DMS114 treated with DMSO at 0.1 percent for 48 hours (cell line): ENCODE data around the gene DCTN4.

Experiments used
- DNase-seq: peaks from one replicate; lab custom pipeline; 2025; ENCODE audit not compliant: unreplicated experiment; lab: John Stamatoyannopoulos, UW

DCTN4 gene

GRCh38 chr5:150672237-150672883 is 86.5 kb downstream of the DCTN4 start:
- no peak for DNase-seq

DNA sequence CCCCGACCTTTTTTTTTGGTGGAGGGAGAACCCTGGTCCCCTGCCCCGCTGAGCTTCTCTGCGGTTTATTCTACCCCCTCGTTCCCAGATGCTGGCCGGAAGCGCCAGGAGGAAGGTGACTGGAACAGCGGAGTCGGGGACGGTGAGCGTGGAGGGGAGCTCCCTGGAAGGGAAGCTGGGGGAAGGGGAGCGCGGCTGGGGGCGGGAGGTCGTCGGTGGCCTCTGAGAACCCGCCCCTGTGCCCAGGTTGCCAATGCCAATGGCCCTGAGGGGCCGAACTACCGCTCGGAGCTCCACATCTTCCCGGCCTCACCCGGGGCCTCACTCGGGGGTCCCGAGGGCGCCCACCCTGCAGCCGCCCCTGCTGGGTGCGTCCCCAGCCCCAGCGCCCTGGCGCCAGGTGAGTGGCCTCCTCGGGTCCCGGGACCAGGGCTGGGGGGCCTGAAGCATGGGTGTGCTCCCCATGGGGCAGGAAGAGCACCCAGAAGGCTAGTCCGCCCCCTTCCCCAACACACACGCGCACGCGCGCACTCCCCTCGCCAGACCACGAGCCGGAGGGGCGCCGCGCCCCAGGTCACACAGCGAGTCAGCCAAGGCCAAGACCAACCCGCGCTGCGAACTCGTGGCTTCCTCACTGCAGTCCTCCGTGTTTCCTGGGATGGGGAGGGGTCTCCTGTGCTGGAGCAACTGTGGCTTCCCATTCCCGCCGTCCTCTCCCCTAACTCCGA is 87.1 kb downstream of the DCTN4 start:
- no peak for DNase-seq

DNA sequence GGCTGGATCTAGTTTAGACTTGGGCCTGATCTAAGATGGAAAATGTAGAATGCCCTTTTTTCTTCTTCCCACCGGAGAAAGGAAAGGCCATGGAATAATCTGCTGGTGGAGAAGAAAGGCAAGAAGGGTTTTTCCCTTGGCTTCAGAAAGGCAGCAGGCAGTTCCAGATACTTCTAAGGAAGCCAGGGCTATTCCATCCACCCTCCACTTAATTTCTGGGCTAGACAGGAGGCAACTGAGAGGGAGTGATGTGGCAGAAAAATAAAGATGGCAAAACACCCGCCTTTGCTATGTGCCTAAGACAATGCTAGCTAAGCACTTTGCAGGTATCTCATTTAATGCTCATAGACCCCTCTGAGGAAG is 87.9 kb downstream of the DCTN4 start:
- DNase-seq: no peak

DNA sequence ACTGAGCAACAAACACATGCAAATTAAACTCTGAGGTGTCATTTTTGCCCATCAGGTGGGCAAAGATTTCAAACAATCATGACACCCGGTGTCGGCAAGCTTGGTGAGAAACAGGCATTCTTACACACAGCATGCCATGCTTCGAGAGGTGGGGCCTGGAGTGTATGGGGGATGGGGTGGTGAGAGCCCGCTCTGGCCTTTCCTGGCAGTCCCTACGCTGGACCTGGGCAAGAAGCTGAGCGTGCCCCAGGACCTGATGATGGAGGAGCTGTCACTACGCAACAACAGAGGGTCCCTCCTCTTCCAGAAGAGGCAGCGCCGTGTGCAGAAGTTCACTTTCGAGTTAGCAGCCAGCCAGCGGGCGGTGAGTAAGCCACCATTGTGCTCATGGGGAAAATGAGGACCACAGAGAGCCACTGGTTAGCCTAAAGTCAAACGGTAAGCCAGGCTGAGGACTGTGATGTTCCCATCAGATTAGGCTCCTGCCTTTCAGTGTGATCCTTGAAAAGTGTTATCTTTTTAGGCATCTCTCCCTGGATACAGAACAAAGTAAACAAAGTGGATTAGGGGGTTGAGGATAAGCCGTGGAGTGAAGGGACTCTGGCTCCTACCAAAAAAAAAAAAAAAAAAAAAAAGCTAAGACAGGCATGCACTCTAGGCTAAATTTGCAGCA is 88.4 kb downstream of the DCTN4 start:
- no peak for DNase-seq

DNA sequence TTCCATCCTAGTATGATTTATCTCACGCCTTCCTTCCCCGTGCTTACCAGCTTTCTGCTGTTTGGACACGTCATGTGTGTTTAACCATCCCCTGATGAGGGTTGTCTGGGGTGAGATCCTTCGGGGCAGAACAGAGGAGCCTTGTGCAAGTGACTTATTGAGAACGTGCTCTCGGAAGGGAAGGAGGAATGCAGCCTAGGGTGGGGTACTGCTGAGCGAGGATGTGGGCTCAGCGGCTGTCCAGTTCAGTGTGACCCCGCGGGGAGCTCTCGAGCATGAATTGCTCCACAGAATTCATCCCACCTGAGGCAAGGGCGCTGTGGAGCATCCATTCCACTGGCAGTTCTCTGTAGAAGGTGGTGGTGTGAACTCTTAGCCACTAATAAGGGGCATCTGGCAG is 93.8 kb downstream of the DCTN4 start:
- no peak for DNase-seq

DNA sequence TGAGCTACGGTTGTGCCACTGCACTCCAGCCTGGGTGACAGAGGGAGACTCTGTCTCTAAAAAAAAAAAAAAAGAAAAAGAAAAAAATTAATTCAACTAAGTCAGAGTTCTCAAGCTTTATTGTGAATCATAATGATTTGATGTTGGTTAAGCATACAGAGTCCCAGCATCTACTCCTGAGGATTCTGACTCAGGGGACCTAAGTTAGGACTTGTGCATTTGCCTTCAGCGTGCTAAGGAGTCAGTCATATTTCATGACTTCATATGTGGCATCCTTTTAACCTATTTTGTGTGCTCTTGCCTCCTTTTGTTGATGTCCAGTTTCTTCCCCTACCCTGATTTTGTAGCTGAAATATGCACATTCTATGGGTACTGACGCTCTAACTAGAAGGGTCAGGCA is 94.9 kb downstream of the DCTN4 start:
- no peak for DNase-seq

DNA sequence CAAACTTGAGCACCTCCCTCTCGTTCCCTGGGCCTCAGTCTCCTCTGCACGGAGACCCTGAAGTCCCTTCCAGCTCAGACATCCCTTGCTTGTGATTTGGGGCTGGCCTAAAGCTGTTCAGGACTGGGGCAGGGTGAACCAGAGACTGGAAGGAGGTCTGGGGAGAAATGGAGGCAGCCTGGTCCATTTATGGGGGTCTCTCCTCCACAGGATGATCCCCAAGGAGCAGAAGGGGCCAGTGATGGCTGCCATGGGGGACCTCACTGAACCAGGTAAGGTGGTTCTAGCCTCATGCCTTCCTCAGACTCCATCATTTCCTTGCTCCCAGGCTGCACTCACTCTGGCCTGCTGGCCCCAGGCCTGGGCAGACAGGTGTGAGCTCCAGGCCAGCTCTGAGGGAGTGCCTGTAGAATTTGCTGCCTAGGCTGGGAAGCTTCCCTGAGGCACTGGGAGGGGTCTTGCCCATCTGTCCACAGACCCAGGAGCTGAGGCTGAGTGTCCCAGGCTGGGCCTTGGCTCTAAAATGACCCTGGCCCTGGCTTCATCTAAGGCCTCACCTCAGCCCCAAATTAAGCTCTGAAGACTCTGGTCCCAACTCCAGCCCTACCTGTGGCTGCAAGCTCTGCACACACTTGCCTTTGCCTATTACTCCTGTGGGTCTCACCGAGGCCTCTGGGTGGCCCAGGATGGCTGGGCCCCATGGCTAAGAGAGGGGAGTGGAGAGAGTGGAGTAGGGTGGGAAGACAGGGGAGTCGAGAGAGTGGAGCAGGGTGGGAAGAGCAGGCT is 95.9 kb downstream of the DCTN4 start:
- DNase-seq: no peak

DNA sequence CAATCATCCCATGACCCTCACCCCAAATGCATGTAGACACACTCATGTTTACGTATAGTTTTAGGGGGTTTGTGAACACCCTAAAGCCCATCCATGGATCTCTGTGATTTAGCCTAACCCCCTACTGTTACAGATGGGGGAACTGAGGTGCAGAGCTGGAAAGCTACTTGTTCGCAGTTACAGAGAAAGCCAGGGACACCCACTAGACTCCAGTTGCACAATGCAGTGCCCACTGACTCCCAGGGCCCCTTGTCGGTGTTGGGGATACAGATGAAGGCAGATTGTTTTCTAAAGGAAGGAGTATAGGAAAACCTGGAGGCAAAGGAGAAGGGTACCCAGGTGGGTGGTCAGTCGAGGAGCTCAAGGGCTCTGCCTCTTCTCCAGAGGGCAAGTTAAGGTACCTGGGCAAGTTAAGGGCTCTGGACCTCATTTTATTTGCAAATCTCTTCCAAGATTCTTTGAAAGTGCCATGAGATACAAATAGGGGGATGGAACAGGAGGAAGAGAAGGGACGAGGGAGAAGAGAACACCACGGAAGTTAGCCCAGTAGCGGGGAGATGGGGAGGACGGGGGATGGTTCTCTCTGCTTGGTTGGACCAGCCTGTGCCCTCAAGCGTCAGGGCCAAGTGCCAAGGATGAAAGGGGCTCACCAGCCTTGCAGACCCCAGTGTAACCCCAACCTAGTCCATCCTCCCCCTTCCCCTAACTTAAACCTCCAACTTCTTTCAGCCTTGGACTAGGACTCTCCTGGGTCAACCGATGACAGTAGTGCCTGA is 96.8 kb downstream of the DCTN4 start:
- no peak for DNase-seq

DNA sequence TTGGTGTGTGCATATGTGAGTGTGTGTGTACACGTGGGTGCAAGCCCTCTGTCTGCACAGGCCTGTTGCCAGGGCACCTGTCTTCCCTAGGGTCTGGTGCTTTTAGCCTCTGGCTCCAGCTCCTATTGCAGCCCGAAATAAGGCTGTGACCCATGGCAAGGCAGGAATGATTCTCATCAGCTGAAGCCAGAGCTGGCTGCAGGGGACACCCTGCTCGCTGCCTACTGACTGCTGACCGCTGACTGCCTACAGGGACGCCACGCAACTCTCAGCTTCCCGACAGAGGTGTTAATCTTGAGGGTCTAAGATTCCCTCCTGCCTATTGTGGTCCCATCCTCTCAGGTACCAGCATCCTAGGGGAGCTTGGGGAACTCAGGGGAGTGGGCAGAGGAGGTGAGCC is 97.7 kb downstream of the DCTN4 start, which contains the start of gene MYOZ3:
Gene MYOZ3, plus strand, starts transcription at position 166 of the 400 bp plus-strand sequence. CDS start 1,691 bp downstream, outside the sequence.
- no peak for DNase-seq

GRCh38 chr5:150660108-150660831 is 98.5 kb downstream of the DCTN4 start:
- no peak for DNase-seq

DNA sequence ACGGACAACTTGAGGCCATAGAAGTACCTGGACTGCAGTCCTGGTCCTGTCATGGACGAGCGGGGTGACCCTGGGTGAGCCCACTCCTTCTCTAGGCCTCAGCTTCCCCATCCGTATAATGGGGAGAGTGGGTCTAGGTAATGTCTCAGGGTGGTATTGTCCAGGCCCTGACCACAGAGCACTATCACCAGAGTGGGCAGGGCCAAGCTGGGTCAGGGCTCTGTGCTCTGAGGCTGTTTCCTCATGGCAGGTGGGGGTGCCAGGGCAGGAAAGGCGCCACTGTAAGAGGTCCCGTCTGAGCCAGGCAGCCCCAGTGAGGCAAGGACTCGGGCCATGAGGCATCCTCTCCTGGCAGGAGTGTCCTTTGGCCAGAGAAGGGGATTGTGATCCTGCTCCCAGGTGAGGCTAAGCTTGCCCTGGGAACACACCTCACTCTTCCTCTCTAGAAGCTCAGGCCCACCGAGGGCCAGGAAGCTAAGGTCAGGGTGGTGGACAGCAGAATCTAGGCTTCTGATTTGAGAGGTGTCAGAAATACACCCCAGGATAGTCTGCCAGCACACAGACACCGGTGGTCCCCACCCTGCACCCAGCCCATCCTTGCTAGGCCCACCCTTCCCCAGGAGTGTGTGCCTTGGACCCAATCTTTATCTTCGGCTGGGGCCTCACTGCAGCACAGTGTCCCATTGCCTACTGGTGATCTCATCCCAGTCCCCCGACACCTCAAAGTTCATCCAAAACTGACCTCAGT is 99.3 kb downstream of the DCTN4 start:
- no peak for DNase-seq

DNA sequence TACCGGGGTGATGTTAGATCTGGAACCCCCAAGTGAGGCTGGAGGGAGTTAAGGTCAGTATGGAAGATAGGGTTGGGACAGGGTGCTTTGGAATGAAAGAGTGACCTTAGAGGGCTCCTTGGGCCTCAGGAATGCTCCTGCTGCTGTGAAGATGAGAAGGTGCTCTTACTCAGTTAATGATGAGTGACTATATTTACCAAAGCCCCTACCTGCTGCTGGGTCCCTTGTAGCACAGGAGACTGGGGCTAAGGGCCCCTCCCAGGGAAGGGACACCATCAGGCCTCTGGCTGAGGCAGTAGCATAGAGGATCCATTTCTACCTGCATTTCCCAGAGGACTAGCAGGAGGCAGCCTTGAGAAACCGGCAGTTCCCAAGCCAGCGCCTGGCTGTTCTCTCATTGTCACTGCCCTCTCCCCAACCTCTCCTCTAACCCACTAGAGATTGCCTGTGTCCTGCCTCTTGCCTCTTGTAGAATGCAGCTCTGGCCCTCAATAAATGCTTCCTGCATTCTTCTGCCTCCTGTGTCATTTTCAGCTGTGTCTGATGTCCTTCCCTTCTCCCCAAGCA is 100.0 kb downstream of the DCTN4 start:
- DNase-seq: no peak
